SK-N-SH treated with all-trans-retinoic acid at 6 μM for 48 hours (cell line): ENCODE data around the gene SAP25.

ENCODE experiments used
- ARNTL ChIP-seq: fragments of 450-650 bp; formaldehyde crosslinking; IDR thresholded peaks from 2 replicates; pipeline ENCODE4 v1.5.0; 2020; ENCODE audit warnings: low read depth, mild to moderate bottlenecking, moderate library complexity, borderline replicate concordance
- BACH2 ChIP-seq: fragments of 250-450 bp; sonication (Bioruptor Pico); IDR thresholded peaks from 2 replicates; pipeline ENCODE4 v1.9.0; 2021; ENCODE audit warnings: mild to moderate bottlenecking, borderline replicate concordance
- CREB5 ChIP-seq: fragments of 250-450 bp; sonication (Bioruptor Pico); IDR thresholded peaks from 2 replicates; pipeline ENCODE4 v1.5.1; 2020; ENCODE audit warnings: low read depth, mild to moderate bottlenecking, moderate library complexity
- CSRNP3 ChIP-seq: fragments of 250-450 bp; sonication (Bioruptor Pico); IDR thresholded peaks from 2 replicates; pipeline ENCODE4 v1.5.1; 2021; ENCODE audit warnings: mild to moderate bottlenecking, moderate library complexity
- GLIS3 ChIP-seq: fragments of 250-450 bp; sonication (Bioruptor Pico); IDR thresholded peaks from 2 replicates; pipeline ENCODE4 v1.5.0; 2020; ENCODE audit warnings: mild to moderate bottlenecking, moderate library complexity
- ISL1 ChIP-seq: fragments of 250-450 bp; sonication (Bioruptor Pico); IDR thresholded peaks from 2 replicates; pipeline ENCODE4 v2.1.2; 2022; ENCODE audit warnings: mild to moderate bottlenecking, moderate library complexity
- PATZ1 ChIP-seq: fragments of 250-450 bp; sonication (Bioruptor Pico); IDR thresholded peaks from 2 replicates; pipeline ENCODE4 v1.8.0; 2020; ENCODE audit warnings: mild to moderate bottlenecking, moderate library complexity, borderline replicate concordance
- RARB ChIP-seq: fragments of 250-450 bp; sonication (Bioruptor Pico); IDR thresholded peaks from 2 replicates; pipeline ENCODE4 v1.8.0; 2021; ENCODE audit warnings: mild to moderate bottlenecking, moderate library complexity
- TCF4 ChIP-seq: fragments of 250-450 bp; sonication (Bioruptor Pico); IDR thresholded peaks from 2 replicates; pipeline ENCODE4 v1.8.0; 2021; ENCODE audit warnings: mild to moderate bottlenecking, moderate library complexity, borderline replicate concordance
- ZFP30 ChIP-seq: fragments of 450-650 bp; formaldehyde crosslinking; IDR thresholded peaks from 2 replicates; pipeline ENCODE4 v1.5.0; 2022; ENCODE audit warnings: mild to moderate bottlenecking, moderate library complexity
- ZNF70 ChIP-seq: fragments of 450-650 bp; formaldehyde crosslinking; IDR thresholded peaks from 2 replicates; pipeline ENCODE4 v1.5.0; 2020; ENCODE audit warnings: mild to moderate bottlenecking, moderate library complexity
- ZNF8 ChIP-seq: fragments of 450-650 bp; formaldehyde crosslinking; IDR thresholded peaks from 2 replicates; pipeline ENCODE4 v1.5.0; 2020; ENCODE audit warnings: mild to moderate bottlenecking, moderate library complexity

- no peak for TF ChIP-seq BACH2 (CRISPR knock-in tag)
- TF ChIP-seq PATZ1 = no peak
- no peak for TF ChIP-seq ARNTL (CRISPR knock-in tag)
- TF ChIP-seq ZFP30 (CRISPR knock-in tag) = no peak
- TF ChIP-seq ZNF8 (CRISPR knock-in tag) = no peak
- no peak for TF ChIP-seq CREB5 (CRISPR knock-in tag)
- no peak for TF ChIP-seq TCF4 (CRISPR knock-in tag)
- TF ChIP-seq ZNF70 = no peak
- no peak for TF ChIP-seq GLIS3 (CRISPR knock-in tag)
- no peak for TF ChIP-seq CSRNP3
- TF ChIP-seq ISL1 (CRISPR knock-in tag) = no peak
- no peak for TF ChIP-seq RARB (CRISPR knock-in tag)
These were observed 41.3 kb downstream of the SAP25 start for GRCh38 chr7:100532165-100533022.
